C1 segment of cervical spinal cord (tissue), 14 donors: ENCODE measurements around the gene BCL2.
A peak's percentile ranks its signal among the peaks of the same experiment; 100 is the strongest.

ENCODE experiments used
- DNase-seq, 14 donors: peaks; one replicate each; lab custom pipeline; 2025; lab: John Stamatoyannopoulos, UW

BCL2 gene

DNA sequence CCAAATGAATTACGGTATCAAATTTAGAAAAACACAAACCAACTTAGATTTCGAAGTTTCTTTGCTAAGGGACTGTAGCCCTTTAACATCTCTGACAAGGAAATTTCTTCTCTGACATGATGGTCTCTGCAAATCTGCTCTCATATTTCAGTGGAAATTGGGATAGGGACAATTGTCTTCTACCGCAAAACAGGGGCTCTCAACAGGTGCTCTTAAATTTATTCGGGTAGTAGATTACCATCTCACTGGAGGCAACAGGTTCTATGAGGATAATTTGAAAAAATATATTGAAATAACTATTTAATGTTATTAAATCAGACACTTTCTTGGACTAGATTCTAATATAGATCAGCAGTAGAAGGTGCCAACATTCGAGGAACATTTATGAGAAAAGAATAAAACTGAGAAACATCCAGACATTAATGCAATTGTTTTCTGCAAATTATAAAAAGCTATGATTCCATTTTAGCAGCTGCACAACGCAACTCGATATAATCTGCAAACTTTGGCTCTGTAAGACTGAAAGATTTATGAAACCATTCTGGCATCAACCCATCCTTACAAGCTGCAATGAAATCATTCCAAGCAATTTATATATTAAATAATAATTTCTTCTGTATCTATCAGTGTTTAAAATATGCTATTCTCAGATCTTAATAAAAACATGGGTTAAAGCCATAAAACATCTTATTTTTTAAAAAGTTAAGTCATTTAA, 10.0 kb upstream of the BCL2 start:
- no peak for DNase-seq

DNA sequence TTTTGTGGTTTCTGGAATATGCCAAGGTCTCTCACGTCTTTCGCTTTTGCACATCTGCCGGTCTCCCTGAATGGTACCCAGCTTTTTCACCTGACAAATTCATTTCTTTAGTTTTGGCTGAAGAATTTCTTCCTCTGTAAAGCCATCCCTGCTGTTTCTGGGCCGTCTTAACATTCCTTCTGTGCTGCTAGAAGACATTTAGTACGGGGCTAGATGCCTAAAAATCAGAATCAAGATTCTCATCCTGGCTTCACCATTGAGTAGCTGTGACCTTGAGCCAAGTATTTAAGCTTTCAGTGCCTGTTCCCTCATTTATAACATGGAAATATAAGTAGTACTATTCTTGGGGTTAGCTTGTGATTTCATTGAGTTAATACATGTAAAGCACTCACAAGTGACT, 6.4 kb upstream of the BCL2 start:
- no peak for DNase-seq

- no peak for DNase-seq
Measured at GRCh38 chr18:63325086-63325686, 5.6 kb upstream of the BCL2 start.

DNA sequence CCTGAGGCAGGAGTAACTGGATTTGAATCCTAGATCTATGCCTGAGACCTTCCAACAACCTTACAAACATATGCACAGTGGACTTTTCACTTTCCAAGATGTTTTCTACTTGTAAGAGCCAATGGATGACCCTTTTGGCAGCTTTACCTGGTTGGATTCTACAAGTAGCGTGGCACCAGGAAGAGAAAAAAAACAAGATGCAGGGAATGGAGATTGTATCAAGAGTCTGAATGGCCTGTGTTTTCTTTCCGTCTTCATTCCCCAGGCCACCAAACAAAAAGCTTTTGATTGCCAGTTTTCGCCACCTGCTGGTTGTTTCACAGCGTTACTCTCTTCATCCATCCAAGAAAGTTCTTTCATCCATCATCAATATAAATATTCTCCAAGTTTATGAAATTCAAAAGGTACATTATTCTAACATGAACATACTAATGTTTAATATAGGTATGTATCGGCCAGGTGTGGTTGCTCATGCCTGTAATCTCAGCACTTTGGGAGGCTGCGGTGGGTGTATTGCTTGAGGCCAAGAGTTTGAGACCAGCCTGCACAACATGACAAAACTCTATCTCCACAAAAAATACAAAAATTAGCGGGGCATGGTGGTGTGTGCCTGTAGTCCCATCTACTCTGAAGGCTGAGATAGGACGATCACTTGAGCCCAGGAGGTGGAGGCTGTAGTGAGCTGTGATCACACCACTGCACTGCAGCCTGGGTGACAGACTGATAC, 3.5 kb upstream of the BCL2 start:
- DNase-seq, result peak in 11 of 14 donors; percentile 22 to 79 (median 48)

DNA sequence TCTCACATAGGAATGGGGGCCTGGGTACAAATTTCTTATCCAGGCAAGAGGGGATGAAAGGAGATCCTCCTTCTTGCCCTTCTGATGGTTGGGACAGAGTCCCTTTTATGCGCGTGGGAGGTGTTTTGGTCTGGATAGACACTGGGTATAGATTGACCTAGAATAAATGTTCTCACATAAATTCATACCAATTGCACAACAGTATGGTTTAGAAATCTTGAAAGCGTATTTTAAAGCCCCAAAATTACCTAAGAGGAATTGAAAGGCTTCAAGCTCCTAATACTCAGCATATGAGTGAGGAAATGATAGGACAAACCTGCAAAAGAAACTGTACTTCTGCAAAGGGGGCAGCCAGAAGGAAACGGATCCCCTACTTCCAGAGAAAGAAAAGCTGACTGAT, 2.6 kb upstream of the BCL2 start:
- DNase-seq, result no peak

GRCh38 chr18:63321291-63321690, 1.7 kb upstream of the BCL2 start:
- DNase-seq, result no peak

GRCh38 chr18:63320975-63321265, 1.4 kb upstream of the BCL2 start:
- DNase-seq, result peak in 1 of 14 donors; percentile 45

- peak in 13 of 14 donors; percentile 21 to 85 (median 76) for DNase-seq
Measured at GRCh38 chr18:63320123-63320974, 780 bp upstream of the BCL2 start.

DNA sequence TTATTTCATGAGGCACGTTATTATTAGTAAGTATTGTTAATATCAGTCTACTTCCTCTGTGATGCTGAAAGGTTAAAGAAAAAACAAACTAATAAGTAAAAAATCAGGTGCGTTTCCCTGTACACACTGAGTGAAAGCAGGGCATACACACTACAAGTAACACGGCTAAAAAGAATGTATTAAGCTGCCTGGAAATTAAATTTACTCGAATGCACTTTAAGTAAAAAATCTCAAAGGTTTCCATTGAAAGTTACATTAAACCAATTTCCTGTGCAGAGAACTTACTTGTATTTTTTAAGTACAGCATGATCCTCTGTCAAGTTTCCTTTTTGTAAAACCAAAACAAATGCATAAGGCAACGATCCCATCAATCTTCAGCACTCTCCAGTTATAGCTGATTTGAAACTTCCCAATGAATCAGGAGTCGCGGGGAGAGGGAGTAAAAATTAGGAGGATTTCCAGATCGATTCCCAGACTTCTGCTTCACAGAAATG, 633 bp downstream of the BCL2 start:
- DNase-seq, result no peak

DNA sequence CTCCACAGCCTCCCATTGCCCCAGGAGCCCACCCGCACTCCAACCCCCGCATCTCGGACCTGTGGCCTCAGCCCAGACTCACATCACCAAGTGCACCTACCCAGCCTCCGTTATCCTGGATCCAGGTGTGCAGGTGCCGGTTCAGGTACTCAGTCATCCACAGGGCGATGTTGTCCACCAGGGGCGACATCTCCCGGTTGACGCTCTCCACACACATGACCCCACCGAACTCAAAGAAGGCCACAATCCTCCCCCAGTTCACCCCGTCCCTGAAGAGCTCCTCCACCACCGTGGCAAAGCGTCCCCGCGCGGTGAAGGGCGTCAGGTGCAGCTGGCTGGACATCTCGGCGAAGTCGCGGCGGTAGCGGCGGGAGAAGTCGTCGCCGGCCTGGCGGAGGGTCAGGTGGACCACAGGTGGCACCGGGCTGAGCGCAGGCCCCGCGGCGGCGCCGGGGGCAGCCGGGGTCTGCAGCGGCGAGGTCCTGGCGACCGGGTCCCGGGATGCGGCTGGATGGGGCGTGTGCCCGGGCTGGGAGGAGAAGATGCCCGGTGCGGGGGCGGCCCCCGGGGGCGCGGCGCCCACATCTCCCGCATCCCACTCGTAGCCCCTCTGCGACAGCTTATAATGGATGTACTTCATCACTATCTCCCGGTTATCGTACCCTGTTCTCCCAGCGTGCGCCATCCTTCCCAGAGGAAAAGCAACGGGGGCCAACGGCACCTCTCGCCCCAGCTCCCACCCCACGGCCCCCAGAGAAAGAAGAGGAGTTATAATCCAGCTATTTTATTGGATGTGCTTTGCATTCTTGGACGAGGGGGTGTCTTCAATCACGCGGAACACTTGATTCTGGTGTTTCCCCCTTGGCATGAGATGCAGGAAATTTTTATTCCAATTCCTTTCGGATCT, 1.3 kb downstream of the BCL2 start:
- DNase-seq, result peak in 12 of 14 donors; percentile 30 to 77 (median 56)

GRCh38 chr18:63317556-63317946, 2.0 kb downstream of the BCL2 start:
- peak in 2 of 14 donors; percentile 10 to 52 for DNase-seq

- DNase-seq, result no peak
Measured at GRCh38 chr18:63316612-63317555, 2.7 kb downstream of the BCL2 start.

- no peak for DNase-seq
Measured at GRCh38 chr18:63315876-63316275, 3.7 kb downstream of the BCL2 start.

DNA sequence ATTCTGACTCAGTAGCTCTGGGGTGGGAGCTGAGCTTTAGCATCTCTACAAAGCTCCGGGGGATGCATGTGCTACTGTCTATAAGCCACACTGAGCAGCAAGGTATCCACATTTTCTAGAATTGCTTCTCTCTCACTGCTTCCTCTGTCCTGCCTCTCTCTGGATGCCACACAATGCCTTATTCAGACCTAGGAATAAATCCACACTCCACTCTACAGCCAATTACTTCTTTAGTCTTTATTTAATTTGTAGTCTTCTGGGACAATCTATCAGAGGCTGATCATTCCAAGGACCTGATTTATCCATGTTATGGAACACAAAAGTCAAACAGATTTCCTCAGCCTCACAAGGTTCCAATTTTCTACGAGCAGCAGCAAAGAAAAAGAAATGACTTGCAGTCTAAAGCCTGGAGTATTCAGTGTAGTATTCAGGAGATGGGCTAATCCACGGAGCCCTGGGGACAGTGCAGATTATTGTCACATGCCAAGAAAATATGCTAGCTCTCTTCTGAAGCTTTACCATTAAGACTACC, 4.4 kb downstream of the BCL2 start:
- peak in 1 of 14 donors; percentile 30 for DNase-seq

DNA sequence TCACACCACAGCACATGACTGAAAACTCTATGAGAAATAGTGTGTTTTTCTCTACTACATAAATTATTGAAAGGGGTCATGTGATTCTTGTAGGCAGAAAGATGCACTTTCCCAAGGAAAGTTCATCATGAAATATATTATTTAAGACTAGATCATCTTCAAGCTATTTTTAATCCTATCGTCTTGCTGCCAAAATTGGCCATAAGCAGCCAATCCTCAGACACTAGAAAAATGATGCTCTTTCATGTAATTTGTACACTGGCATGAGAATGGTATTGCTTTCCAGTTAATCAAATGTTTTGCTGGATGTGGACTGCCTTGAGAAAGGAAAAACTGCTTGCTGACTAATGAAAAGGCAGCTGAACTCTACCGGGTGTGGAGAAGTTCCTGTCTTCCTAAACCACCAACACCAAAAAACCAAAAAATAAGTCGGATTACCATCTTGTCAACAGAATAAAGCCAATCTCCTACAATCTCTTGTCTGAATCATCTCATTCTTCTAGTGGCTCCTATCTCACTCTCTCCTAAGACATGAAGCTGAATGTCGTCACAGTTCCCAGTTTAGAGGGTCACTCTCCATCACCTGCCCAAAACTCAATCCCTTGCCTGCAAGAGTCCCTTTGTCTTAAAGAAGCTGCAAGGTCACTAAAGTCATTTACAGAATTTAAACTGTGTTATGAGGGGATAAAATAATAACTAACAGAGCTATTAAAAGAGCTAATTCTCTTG, 5.3 kb downstream of the BCL2 start:
- no peak for DNase-seq

- DNase-seq, result no peak
Measured at GRCh38 chr18:63313396-63313917, 6.1 kb downstream of the BCL2 start.

DNA sequence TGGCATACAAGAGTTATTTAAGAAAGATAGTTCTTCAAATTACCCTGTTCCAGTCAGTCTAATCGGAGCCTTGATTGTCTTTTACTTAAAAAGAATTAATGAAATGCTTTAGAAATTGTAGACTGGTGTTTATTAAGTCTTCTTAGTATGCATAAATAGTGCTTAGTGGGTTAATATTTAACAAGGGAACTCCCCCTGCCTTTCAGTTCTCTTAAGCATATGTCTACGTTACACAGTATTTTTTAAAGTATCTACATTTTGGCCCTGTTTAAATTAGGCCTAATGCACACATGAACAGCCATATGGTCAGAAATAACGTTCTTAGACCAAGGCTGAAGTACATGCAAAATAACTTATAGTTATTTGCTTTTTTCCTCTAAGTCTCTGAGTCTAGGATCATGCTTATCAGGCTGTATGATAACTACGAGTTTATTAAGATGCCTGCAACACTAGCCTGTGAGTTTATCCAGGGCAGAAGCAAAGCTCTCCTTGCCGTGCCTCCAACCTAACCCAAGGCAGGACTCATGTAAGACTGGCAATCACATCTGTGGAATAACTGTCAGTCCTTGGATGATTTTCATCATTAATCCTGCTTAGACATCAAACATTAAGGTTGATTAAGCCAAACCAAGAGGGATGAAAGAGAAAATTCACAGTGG, 6.7 kb downstream of the BCL2 start:
- DNase-seq, result no peak

DNA sequence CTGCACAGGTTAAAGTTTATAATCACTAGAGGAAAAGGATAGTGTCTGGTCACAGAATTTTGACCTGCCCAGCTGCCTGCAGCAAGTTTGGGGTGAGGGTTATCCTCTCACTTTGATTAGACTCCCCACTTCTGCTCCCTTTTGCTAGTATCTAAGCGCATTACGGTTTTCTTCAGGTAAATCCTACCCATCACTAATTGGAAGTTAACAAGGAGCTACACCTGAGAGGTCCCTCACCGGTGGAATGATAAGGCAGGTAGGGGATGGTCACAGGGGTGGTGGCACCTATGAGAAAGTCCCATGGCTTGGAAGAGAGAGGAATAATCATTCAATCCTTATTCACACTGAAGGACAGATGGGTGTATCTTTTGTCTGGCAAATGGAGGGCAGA, 7.6 kb downstream of the BCL2 start:
- no peak for DNase-seq
